ENCODE data around the gene PAX7.
"Not testable (repeated sequence)": the region's sequence is repeated elsewhere in the genome, so short reads cannot be mapped to it uniquely, and the experiment has no call there.

The PAX7 gene

DNA sequence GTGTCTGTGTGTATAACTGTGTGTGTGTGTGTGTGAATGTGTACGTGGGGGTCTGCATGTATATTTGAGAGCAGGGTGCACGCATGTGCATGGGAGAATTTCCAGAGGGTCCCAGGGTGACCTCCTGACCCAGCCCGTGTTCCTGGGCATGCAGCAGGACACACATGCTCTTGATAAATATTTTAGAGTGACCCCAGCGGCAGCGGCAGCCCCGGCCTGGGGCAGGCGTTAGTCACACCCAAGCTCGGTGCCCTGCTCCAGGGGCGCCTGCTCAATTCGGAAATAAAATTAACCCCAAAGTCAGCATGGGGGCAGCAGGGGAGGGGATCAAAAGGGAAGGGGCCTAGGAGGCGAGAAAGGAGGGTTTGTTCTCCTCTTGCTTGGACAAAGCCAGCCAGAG, 107.5 kb downstream of the PAX7 start:
- intact Hi-C loops (cut with DNase I; ENCODE audit: low total_unique reads) = no loop called here
- no peak overlapping the region for H3K4me3 ChIP-seq
- no peaks in the 10 kb centered on the region for H3K4me1 ChIP-seq
- no peaks in the 10 kb centered on the region for H3K36me3 ChIP-seq
- TF ChIP-seq, protein P1, sequence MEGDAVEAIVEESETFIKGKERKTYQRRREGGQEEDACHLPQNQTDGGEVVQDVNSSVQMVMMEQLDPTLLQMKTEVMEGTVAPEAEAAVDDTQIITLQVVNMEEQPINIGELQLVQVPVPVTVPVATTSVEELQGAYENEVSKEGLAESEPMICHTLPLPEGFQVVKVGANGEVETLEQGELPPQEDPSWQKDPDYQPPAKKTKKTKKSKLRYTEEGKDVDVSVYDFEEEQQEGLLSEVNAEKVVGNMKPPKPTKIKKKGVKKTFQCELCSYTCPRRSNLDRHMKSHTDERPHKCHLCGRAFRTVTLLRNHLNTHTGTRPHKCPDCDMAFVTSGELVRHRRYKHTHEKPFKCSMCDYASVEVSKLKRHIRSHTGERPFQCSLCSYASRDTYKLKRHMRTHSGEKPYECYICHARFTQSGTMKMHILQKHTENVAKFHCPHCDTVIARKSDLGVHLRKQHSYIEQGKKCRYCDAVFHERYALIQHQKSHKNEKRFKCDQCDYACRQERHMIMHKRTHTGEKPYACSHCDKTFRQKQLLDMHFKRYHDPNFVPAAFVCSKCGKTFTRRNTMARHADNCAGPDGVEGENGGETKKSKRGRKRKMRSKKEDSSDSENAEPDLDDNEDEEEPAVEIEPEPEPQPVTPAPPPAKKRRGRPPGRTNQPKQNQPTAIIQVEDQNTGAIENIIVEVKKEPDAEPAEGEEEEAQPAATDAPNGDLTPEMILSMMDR (IDR thresholded peaks at IDR 0.05) = no peak
- H3K27ac ChIP-seq = no peak overlapping the region
- DNase-seq = no peak
- H3K9me3 ChIP-seq = no peaks in the 10 kb centered on the region
- H3K27me3 ChIP-seq = peaks cover 0 to 81% of the 10 kb centered on the region in 2 donors

DNA sequence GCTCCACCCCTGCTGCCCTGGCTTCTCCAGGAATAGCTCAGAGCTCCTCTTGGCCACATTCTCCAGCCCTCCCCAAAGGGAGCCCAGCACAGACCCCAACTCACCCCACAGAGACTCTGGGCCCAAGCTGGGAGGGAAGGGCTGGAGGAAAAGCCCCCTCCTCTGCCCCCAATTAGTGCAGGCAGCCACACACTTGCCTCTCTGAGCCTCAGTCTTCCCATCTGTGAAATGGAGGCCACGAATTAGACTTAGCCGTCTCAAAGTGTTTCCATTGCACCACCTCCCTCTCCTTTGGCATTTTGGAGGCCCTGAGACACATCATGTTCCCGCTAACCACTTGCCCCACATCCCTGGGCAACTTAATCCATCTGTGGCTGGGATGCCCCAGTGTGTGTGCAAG, 108.0 kb downstream of the PAX7 start:
- intact Hi-C loops (cut with DNase I; ENCODE audit: low total_unique reads) = no loop called here
- Histone ChIP-seq H3K4me1 (no peaks in the 10 kb centered on the region), H3K9me3 (no peaks in the 10 kb centered on the region), H3K27ac (no peak overlapping the region), H3K36me3 (no peaks in the 10 kb centered on the region), H3K4me3 (no peak overlapping the region), H3K27me3 (peaks cover 0 to 80% of the 10 kb centered on the region in 2 donors)
- no peak for DNase-seq
- TF ChIP-seq, protein P1 (IDR thresholded peaks at IDR 0.05) = no peak

DNA sequence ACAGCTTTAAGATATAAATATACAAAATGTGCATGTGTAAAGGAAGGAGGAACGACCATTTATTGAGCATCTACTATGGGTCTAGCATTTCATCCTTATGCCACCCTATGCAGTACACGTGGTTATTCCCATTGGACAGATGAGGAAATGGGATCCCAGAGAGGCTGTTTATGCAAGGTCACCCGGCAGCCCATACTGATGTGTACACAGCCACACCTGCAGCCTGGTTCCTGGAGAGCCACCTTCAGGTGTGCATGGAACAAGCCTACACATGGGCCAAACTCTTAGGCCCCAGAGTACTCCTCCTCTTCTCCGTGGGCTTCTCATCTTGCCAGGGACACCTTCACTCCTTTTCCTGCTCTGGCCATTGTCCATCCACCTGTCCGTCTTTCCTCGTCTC, 108.8 kb downstream of the PAX7 start:
- TF ChIP-seq, protein P1 (IDR thresholded peaks at IDR 0.05) = no peak

DNA sequence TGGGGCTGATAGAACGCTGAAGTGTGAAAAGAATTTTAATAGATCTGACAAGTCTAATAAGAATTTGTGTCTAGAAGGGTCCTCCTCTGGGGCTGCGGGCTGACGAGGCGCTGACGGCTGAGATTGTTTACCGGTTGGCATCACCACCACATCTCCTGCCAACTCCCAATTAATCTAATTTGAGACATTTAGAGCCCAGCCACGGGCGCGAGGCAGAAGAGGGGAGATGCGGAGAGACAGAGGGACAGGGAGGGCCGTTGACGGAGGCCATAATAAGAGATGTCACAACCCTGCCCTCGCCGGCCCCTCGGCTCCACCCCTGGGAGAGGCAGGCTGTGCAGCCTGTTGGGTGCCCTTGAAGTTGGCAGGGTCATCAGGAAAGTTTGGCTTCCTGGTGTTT, 109.3 kb downstream of the PAX7 start:
- Histone ChIP-seq H3K9me3 (no peaks in the 10 kb centered on the region), H3K27me3 (peaks cover 0 to 70% of the 10 kb centered on the region in 2 donors), H3K36me3 (no peaks in the 10 kb centered on the region), H3K4me3 (no peak overlapping the region), H3K4me1 (no peaks in the 10 kb centered on the region), H3K27ac (no peak overlapping the region)
- TF ChIP-seq, protein P1 (IDR thresholded peaks at IDR 0.05) = no peak
- intact Hi-C loops (cut with DNase I; ENCODE audit: low total_unique reads) = no loop called here
- DNase-seq = no peak

More for the DNA sequence above, 108.8 kb downstream of the PAX7 start:
- Histone ChIP-seq H3K9me3 (no peaks in the 10 kb centered on the region), H3K4me1 (no peaks in the 10 kb centered on the region), H3K36me3 (no peaks in the 10 kb centered on the region), H3K27me3 (peaks cover 0 to 72% of the 10 kb centered on the region in 2 donors), H3K4me3 (no peak overlapping the region), H3K27ac (no peak overlapping the region)
- intact Hi-C loops (cut with DNase I; ENCODE audit: low total_unique reads) = no loop called here
- DNase-seq = no peak

DNA sequence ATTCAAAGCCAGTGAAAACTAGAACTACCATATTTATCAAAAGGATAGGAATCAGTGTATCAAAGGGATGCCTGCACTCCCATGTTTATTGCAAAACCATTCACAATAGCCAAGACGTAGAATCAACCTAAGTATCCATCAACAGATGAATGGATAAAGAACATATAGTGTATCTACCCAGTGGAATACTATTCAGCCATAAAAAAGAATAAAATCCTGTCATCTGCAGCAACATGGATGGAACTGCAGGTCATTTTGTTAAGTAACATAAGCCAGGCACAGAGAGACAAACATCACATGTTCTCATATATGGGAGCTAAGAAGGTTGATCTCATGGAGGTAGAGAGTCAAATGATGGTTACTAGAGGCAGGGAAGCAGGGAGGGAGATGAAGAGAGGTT, 110.0 kb downstream of the PAX7 start:
- Histone ChIP-seq H3K27ac (no peak overlapping the region), H3K4me3 (no peak overlapping the region), H3K27me3 (peaks cover 0 to 70% of the 10 kb centered on the region in 2 donors), H3K36me3 (no peaks in the 10 kb centered on the region), H3K9me3 (no peaks in the 10 kb centered on the region), H3K4me1 (no peaks in the 10 kb centered on the region)
- intact Hi-C loops (cut with DNase I; ENCODE audit: low total_unique reads) = no loop called here
- TF ChIP-seq, protein P1 (IDR thresholded peaks at IDR 0.05) = no peak
- DNase-seq = no peak

DNA sequence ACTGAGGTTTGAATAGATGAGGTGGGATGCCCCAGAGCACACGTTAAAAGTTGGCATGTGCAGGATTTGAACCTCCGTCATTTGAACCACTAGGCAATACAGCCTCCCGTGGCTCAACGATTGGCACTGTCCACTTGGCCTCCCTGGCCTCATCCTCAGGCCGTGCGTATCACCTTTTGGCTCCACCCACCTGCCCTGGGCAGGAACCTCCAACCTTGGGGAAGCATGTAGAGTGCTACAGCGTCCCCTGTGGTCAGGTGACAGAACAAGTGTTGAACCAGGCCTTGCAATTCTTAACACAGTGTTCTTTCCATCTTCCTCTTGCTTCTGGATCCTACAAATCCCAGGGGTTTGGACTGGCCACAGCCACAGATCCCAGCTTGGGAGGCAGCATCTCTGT, 112.6 kb downstream of the PAX7 start:
- TF ChIP-seq, protein P1 (IDR thresholded peaks at IDR 0.05) = no peak
- Histone ChIP-seq H3K36me3 (no peaks in the 10 kb centered on the region), H3K27ac (no peak overlapping the region), H3K27me3 (peaks cover 0 to 60% of the 10 kb centered on the region in 2 donors), H3K4me3 (no peak overlapping the region), H3K9me3 (no peaks in the 10 kb centered on the region), H3K4me1 (no peaks in the 10 kb centered on the region)
- no peak for DNase-seq
- intact Hi-C loops (cut with DNase I; ENCODE audit: low total_unique reads) = no loop called here

DNA sequence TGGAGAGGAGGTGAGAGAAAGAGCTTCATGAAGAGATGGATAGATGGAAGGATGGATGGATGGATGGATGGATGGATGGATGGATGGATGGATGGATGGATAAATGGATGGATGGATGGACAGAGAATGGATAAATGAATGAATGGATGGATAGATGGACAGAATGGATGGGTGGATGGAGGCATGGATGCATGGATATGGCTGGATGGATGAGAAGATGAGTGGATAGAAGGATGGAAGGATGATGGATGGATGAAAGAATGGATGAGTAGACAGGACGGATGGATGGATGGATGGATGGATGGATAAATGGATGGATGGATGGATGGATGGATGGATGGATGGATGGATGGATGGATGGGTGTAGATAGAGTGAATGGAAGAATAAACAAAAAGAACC, 113.7 kb downstream of the PAX7 start:
- H3K9me3 ChIP-seq; H3K4me3 ChIP-seq; H3K36me3 ChIP-seq; DNase-seq; H3K27ac ChIP-seq; H3K4me1 ChIP-seq; intact Hi-C loops (cut with DNase I; ENCODE audit: low total_unique reads): not testable (repeated sequence)
- H3K27me3 ChIP-seq = peaks cover 0 to 49% of the 10 kb centered on the region in 2 donors
